Measurements from ENCODE around the gene TLE1. TPM values are rescaled to one million over a fixed set of nuclear protein-coding genes. Genes with fewer than 3 reads are reported as not detected.
A peak's percentile ranks its signal among the peaks of the same experiment; 100 is the strongest.

Gene TLE1
- total and polyA plus RNA-seq, 2 donors = 7.0 to 24.1 TPM

DNA sequence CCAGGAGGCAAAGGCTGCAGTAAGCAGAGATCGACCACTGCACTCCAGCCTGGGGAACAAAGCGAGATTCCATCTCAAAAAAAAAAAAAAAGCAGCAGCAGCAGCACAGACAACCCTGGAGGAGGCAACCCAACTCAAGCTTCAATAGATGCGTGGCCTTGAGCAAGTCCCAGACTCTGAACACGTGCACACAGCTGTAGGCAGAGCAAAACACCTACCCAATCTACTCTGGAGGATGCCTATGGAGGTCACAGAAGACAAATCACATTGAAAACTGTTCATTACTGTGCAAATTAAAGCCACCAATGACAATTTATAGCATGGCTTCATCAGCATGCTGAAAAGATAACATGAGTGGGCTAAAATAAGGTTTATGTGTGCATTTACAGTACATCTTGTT is 7.2 kb downstream of the TLE1 start:
- no peak overlapping the region for H3K4me3 ChIP-seq (ENCODE audit: low read length in 2 of 2)
- peaks cover 3 to 16% of the 10 kb centered on the region in 2 donors for H3K4me1 ChIP-seq (ENCODE audit: control insufficient read depth in 2 of 2, insufficient read depth in 2 of 2, low read length in 2 of 2)
- DNase-seq (ENCODE audit: low read depth in 6 of 9, low spot score in 9 of 9) = peak in 1 of 9 donors; percentile 29
- no peak overlapping the region for H3K27ac ChIP-seq (ENCODE audit: low read depth in 1 of 2, low read length in 1 of 2)
- WGBS = 86% methylated on average over 4 of the region's 4 CpGs
- peaks cover 7 to 10% of the 10 kb centered on the region in 2 donors for H3K27me3 ChIP-seq (ENCODE audit: control insufficient read depth in 2 of 2, insufficient read depth in 1 of 2, low read length in 1 of 2)
- no peaks in the 10 kb centered on the region for H3K9me3 ChIP-seq (ENCODE audit: control insufficient read depth in 2 of 2, insufficient read depth in 1 of 2, low read length in 1 of 2)
- H3K36me3 ChIP-seq (ENCODE audit: control insufficient read depth in 2 of 2, insufficient read depth in 2 of 2, low read length in 1 of 2) = no peaks in the 10 kb centered on the region

DNA sequence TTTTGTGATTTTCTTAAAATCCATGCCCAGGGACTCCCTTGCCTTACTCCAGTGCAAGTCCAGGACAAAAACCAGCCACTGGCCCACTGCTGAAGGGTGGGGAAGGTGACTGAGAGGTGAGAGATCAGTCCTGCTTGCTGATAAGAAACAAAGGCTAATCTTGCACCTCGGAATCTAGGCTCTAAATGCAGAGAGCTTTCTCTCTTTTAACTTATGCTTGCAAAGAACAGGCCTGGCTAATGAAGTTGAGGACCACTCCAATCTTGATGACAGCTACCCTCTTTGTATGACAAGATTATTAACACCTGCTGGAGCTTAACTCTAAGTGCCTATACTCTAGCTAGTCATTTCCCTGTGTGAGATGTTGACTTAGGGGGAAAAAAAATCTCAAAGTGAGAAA is 8.8 kb downstream of the TLE1 start:
- H3K4me3 ChIP-seq (ENCODE audit: low read length in 2 of 2) = no peak overlapping the region
- H3K36me3 ChIP-seq (ENCODE audit: control insufficient read depth in 2 of 2, insufficient read depth in 2 of 2, low read length in 1 of 2) = no peaks in the 10 kb centered on the region
- H3K27ac ChIP-seq (ENCODE audit: low read depth in 1 of 2, low read length in 1 of 2) = no peak overlapping the region
- peaks cover 3 to 10% of the 10 kb centered on the region in 2 donors for H3K4me1 ChIP-seq (ENCODE audit: control insufficient read depth in 2 of 2, insufficient read depth in 2 of 2, low read length in 2 of 2)
- no peak for DNase-seq (ENCODE audit: low read depth in 6 of 9, low spot score in 9 of 9)
- 96% methylated on average over 1 of the region's 1 CpG for WGBS
- no peaks in the 10 kb centered on the region for H3K27me3 ChIP-seq (ENCODE audit: control insufficient read depth in 2 of 2, insufficient read depth in 1 of 2, low read length in 1 of 2)
- H3K9me3 ChIP-seq (ENCODE audit: control insufficient read depth in 2 of 2, insufficient read depth in 1 of 2, low read length in 1 of 2) = no peaks in the 10 kb centered on the region

DNA sequence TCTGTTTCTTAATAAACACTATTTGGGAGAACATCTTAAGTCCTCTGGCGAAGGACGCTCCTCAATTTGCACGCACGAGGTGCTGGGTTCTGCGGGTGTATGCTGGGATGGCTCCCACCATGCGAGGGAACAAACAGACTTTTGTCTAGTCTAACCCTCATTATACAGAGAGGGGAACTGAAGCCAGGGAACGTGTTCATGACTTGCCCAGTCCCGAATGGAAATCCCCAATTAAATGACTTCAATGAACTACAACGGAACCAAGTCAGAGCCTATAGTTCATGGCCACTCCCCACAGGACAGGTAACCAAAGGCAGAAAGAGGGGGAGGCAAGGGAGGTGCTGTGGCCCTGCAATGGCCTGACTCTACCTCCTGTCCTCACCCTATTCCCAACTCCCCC is 9.3 kb downstream of the TLE1 start:
- Histone ChIP-seq H3K4me1 (ENCODE audit: control insufficient read depth in 2 of 2, insufficient read depth in 2 of 2, low read length in 2 of 2) (peaks cover 3 to 10% of the 10 kb centered on the region in 2 donors), H3K4me3 (ENCODE audit: low read length in 2 of 2) (no peak overlapping the region), H3K9me3 (ENCODE audit: control insufficient read depth in 2 of 2, insufficient read depth in 1 of 2, low read length in 1 of 2) (no peaks in the 10 kb centered on the region), H3K27me3 (ENCODE audit: control insufficient read depth in 2 of 2, insufficient read depth in 1 of 2, low read length in 1 of 2) (no peaks in the 10 kb centered on the region), H3K36me3 (ENCODE audit: control insufficient read depth in 2 of 2, insufficient read depth in 2 of 2, low read length in 1 of 2) (no peaks in the 10 kb centered on the region), H3K27ac (ENCODE audit: low read depth in 1 of 2, low read length in 1 of 2) (no peak overlapping the region)
- 86% methylated on average over 9 of the region's 9 CpGs for WGBS
- no peak for DNase-seq (ENCODE audit: low read depth in 6 of 9, low spot score in 9 of 9)

DNA sequence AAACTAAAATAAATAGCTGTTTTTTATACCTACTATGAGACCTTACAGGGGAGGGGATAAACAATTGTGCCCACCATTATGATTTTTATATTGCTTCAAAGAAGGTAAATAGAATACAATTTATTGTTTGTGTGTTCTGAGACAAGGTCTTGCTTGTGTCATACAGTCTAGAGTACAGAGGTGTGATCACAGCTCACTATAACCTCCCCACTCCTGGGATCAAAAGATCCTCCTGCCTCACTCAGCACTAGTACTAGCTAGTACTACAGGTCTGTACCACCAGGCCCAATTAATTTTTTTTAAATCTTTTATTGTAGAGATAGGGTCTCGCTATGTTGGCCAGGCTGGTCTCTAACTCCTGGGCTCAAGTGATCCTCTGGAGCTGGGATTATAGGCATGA is 11.3 kb downstream of the TLE1 start:
- H3K9me3 ChIP-seq (ENCODE audit: control insufficient read depth in 2 of 2, insufficient read depth in 1 of 2, low read length in 1 of 2) = no peaks in the 10 kb centered on the region
- DNase-seq (ENCODE audit: low read depth in 6 of 9, low spot score in 9 of 9) = no peak
- no peak overlapping the region for H3K27ac ChIP-seq (ENCODE audit: low read depth in 1 of 2, low read length in 1 of 2)
- H3K4me3 ChIP-seq (ENCODE audit: low read length in 2 of 2) = no peak overlapping the region
- no peaks in the 10 kb centered on the region for H3K36me3 ChIP-seq (ENCODE audit: control insufficient read depth in 2 of 2, insufficient read depth in 2 of 2, low read length in 1 of 2)
- H3K4me1 ChIP-seq (ENCODE audit: control insufficient read depth in 2 of 2, insufficient read depth in 2 of 2, low read length in 2 of 2) = peaks cover 3 to 8% of the 10 kb centered on the region in 2 donors
- no peaks in the 10 kb centered on the region for H3K27me3 ChIP-seq (ENCODE audit: control insufficient read depth in 2 of 2, insufficient read depth in 1 of 2, low read length in 1 of 2)
- WGBS = 98% methylated on average over 1 of the region's 1 CpG

DNA sequence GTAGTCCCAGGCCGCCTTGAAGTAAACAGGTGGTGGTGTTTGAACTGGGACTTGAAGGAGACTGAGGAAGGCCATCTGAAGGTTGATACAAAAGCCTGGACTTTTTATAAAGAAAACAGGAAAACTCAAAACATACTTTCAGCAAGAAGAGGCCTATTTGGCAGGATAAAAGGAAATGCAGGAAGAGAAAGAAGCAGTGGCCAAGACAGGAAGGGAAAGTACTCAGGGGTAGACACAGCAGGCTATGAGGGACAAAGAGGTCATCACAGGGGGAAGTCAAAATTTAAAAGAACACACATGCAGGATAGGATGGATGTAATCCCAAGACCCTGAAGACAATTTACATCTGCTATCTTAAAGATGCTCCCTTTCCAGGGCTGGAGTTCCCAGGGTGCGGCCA is 13.0 kb downstream of the TLE1 start:
- no peaks in the 10 kb centered on the region for H3K4me1 ChIP-seq (ENCODE audit: control insufficient read depth in 2 of 2, insufficient read depth in 2 of 2, low read length in 2 of 2)
- 93% methylated on average over 2 of the region's 2 CpGs for WGBS
- H3K27me3 ChIP-seq (ENCODE audit: control insufficient read depth in 2 of 2, insufficient read depth in 1 of 2, low read length in 1 of 2) = no peaks in the 10 kb centered on the region
- DNase-seq (ENCODE audit: low read depth in 6 of 9, low spot score in 9 of 9) = no peak
- no peak overlapping the region for H3K4me3 ChIP-seq (ENCODE audit: low read length in 2 of 2)
- no peaks in the 10 kb centered on the region for H3K36me3 ChIP-seq (ENCODE audit: control insufficient read depth in 2 of 2, insufficient read depth in 2 of 2, low read length in 1 of 2)
- no peak overlapping the region for H3K27ac ChIP-seq (ENCODE audit: low read depth in 1 of 2, low read length in 1 of 2)
- H3K9me3 ChIP-seq (ENCODE audit: control insufficient read depth in 2 of 2, insufficient read depth in 1 of 2, low read length in 1 of 2) = peaks cover 0 to 3% of the 10 kb centered on the region in 2 donors

DNA sequence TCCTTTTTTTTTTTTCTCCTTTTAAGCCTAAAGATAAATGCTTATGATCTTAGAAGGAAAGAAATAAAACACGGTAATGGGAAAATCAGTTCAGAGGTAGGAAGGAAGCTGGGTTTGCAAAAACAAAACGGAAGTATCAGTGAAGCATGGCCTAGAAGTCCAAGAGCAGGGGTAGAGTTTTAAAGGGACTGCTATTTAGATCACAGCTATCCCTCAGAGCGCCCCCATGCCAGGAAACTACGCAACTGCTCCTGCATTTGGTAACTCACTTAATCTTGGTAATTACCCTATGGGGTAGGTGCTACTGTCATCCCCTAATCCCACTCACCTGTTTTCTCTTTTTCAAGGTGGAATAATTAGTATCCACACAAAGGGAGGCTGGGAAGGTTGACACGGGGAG is 16.0 kb downstream of the TLE1 start:
- Histone ChIP-seq H3K4me3 (ENCODE audit: low read length in 2 of 2) (no peak overlapping the region), H3K4me1 (ENCODE audit: control insufficient read depth in 2 of 2, insufficient read depth in 2 of 2, low read length in 2 of 2) (no peaks in the 10 kb centered on the region), H3K36me3 (ENCODE audit: control insufficient read depth in 2 of 2, insufficient read depth in 2 of 2, low read length in 1 of 2) (no peaks in the 10 kb centered on the region), H3K27me3 (ENCODE audit: control insufficient read depth in 2 of 2, insufficient read depth in 1 of 2, low read length in 1 of 2) (no peaks in the 10 kb centered on the region), H3K27ac (ENCODE audit: low read depth in 1 of 2, low read length in 1 of 2) (no peak overlapping the region), H3K9me3 (ENCODE audit: control insufficient read depth in 2 of 2, insufficient read depth in 1 of 2, low read length in 1 of 2) (peaks cover 0 to 3% of the 10 kb centered on the region in 2 donors)
- no peak for DNase-seq (ENCODE audit: low read depth in 6 of 9, low spot score in 9 of 9)
- 78% methylated on average over 5 of the region's 5 CpGs for WGBS

DNA sequence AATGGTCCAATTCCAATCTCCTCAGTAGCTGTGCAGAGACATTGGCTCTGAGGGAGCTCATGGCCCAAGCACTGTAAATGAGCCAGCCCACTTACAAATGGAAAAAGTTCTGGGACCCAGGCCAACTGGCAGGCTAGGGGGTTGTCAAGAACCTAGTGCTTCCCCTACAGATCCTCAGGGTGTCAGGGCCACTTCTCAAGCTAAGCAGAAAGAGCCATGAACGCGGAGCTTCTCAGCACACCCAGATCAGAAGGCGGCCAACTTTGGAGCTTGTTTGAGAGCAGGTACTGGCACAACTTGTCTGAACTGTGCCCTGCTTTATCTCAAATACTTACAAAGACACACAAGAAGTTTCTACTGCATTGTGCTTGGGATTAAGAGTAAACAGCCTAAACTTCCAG is 17.5 kb downstream of the TLE1 start:
- no peak overlapping the region for H3K4me3 ChIP-seq (ENCODE audit: low read length in 2 of 2)
- no peaks in the 10 kb centered on the region for H3K36me3 ChIP-seq (ENCODE audit: control insufficient read depth in 2 of 2, insufficient read depth in 2 of 2, low read length in 1 of 2)
- H3K4me1 ChIP-seq (ENCODE audit: control insufficient read depth in 2 of 2, insufficient read depth in 2 of 2, low read length in 2 of 2) = no peaks in the 10 kb centered on the region
- peak in 1 of 9 donors; percentile 26 for DNase-seq (ENCODE audit: low read depth in 6 of 9, low spot score in 9 of 9)
- 96% methylated on average over 3 of the region's 3 CpGs for WGBS
- H3K27ac ChIP-seq (ENCODE audit: low read depth in 1 of 2, low read length in 1 of 2) = no peak overlapping the region
- H3K9me3 ChIP-seq (ENCODE audit: control insufficient read depth in 2 of 2, insufficient read depth in 1 of 2, low read length in 1 of 2) = peaks cover 0 to 3% of the 10 kb centered on the region in 2 donors
- H3K27me3 ChIP-seq (ENCODE audit: control insufficient read depth in 2 of 2, insufficient read depth in 1 of 2, low read length in 1 of 2) = no peaks in the 10 kb centered on the region

DNA sequence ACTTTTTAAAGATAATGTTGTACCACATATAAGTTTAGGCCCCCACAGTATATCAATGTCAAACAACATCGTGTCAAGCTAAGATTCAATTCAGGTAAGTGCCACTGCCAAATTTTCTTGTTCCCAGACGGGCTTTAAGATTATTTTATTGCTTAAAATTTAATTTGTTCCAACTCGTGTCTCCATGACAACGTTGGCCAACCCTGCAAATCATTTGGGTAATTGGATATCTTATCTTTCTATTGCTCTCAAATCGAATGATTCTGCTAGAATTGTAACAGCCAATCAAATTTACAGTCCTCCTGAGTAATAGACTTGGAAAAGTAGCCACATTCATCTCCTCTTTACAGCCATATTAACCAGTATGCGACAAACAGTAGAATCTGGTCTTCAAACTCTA is 19.5 kb downstream of the TLE1 start:
- no peak overlapping the region for H3K4me3 ChIP-seq (ENCODE audit: low read length in 2 of 2)
- peaks cover 0 to 3% of the 10 kb centered on the region in 2 donors for H3K9me3 ChIP-seq (ENCODE audit: control insufficient read depth in 2 of 2, insufficient read depth in 1 of 2, low read length in 1 of 2)
- WGBS = 94% methylated on average over 6 of the region's 6 CpGs
- no peaks in the 10 kb centered on the region for H3K36me3 ChIP-seq (ENCODE audit: control insufficient read depth in 2 of 2, insufficient read depth in 2 of 2, low read length in 1 of 2)
- no peak for DNase-seq (ENCODE audit: low read depth in 6 of 9, low spot score in 9 of 9)
- no peaks in the 10 kb centered on the region for H3K4me1 ChIP-seq (ENCODE audit: control insufficient read depth in 2 of 2, insufficient read depth in 2 of 2, low read length in 2 of 2)
- no peak overlapping the region for H3K27ac ChIP-seq (ENCODE audit: low read depth in 1 of 2, low read length in 1 of 2)
- H3K27me3 ChIP-seq (ENCODE audit: control insufficient read depth in 2 of 2, insufficient read depth in 1 of 2, low read length in 1 of 2) = no peaks in the 10 kb centered on the region

DNA sequence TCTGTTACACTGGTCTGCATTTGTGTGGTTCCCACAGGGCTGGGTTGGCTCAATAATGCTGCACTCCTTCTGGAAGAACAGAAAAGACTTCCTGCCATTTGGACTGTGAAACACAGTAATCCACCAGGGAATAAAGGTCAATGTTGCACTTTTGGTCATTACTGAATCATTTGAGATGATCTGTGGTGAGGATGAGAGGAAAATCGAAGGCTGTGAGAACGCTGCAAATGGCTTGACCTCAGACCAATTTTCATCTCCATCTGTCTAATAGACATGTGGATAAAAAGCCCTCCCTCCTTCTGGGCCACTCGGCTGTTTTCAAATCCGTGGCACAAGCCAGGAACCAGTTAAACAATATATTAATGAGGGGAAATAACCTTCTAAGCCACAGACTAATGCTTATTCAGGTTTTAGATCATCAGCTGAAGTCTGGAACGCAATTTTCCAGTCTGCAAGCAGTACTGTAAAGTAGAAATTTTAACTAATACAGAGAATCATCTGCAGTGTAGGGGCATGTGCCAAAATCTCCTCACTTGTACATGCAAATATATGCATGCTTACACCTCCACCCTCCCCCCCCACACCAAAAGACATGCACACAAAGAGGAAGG is 20.2 kb downstream of the TLE1 start:
- Histone ChIP-seq H3K4me3 (ENCODE audit: low read length in 2 of 2) (no peak overlapping the region), H3K4me1 (ENCODE audit: control insufficient read depth in 2 of 2, insufficient read depth in 2 of 2, low read length in 2 of 2) (no peaks in the 10 kb centered on the region), H3K36me3 (ENCODE audit: control insufficient read depth in 2 of 2, insufficient read depth in 2 of 2, low read length in 1 of 2) (no peaks in the 10 kb centered on the region), H3K27ac (ENCODE audit: low read depth in 1 of 2, low read length in 1 of 2) (no peak overlapping the region), H3K9me3 (ENCODE audit: control insufficient read depth in 2 of 2, insufficient read depth in 1 of 2, low read length in 1 of 2) (peaks cover 0 to 3% of the 10 kb centered on the region in 2 donors), H3K27me3 (ENCODE audit: control insufficient read depth in 2 of 2, insufficient read depth in 1 of 2, low read length in 1 of 2) (no peaks in the 10 kb centered on the region)
- WGBS = 92% methylated on average over 5 of the region's 5 CpGs
- DNase-seq (ENCODE audit: low read depth in 6 of 9, low spot score in 9 of 9) = no peak
